Stimulated activated CD4-positive, alpha-beta T cell treated with anti-CD3 and anti-CD28 coated beads, Interleukin-15, amount 100 ng/mL, for 1 hour (primary cell): Measurements from ENCODE around the gene VEZF1.

Experiments used
- DNase-seq, 2 donors: peaks; one replicate each; pipeline ENCODE4 v3.0.0-alpha.2; 2020; ENCODE audit warnings: low read depth in 1 of 2, low spot score in 1 of 2

The VEZF1 gene, protein sequence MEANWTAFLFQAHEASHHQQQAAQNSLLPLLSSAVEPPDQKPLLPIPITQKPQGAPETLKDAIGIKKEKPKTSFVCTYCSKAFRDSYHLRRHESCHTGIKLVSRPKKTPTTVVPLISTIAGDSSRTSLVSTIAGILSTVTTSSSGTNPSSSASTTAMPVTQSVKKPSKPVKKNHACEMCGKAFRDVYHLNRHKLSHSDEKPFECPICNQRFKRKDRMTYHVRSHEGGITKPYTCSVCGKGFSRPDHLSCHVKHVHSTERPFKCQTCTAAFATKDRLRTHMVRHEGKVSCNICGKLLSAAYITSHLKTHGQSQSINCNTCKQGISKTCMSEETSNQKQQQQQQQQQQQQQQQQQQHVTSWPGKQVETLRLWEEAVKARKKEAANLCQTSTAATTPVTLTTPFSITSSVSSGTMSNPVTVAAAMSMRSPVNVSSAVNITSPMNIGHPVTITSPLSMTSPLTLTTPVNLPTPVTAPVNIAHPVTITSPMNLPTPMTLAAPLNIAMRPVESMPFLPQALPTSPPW

DNA sequence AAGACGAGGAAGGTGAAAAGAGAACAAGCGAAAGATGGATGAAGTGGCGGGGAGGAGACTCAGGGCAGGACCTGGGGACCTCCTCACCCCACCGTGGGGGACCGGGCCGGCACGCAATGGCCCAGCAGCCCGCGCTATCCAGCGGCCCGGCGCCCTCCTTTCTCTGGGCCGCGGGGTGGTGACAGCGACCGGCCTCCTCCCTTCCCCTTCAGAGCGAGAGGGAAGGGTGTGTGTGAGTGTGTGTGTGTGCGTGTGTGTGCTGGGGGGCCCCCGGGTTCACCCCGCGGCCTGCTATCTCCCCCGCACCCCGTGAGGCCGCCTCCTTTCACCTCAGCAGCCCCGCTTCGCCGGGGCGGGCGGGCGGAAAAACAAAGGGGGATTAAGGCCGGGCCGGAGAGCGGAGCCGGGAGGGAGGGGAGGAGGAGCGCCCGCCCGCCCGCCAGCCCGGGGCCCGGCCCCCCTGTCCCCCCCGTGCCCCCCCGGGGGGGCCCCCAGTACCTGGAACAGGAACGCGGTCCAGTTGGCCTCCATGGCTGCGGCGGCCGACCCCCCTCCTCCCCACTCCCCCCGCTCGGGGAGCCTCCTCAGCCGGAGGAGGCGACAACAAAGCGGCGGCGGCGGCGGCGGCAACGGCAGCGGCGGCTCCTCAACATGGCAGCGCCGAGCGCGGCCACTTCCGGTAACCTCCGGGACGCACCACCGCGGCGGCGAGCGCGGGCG, at the start of gene VEZF1:
Gene VEZF1 (minus strand): TSS at position 674 of the 720 bp plus-strand sequence. CDS start 143 bp downstream, at position 531.
- DNase-seq, result peak; percentile 63 to 70

DNA sequence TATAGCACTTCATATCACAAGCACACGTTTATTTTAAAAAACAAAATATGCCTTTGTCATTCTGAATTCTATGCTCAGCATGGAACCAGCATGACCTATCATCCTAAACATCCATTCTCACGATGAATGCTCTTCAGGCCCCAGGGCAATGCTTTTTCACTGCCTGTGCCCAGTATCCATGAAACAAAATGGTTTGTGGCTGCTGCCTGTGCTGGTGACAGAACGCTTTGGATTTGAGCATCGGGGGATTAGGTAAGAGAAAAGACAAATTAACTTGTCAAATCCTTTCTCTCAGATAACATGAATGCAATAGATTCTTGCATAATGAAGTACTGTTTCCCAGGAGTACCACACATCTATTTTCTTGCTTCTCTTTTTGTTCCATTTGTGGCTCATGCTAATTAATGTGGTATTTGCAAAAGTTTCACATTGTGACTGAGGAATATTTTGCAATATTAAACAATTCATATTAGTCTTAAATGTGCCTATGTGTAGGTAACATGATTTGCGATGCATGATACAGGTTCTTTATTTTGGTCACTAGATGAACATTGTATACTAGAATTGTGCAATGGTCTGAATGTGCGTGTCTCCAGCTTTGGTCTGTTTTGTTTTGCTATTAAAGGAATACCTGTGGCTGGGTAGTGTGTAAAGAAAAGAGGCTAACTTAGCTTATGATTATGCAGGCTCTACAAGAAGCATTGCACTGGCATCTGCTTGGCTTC, 44.8 kb upstream of the VEZF1 start:
- DNase-seq, result no peak

DNA sequence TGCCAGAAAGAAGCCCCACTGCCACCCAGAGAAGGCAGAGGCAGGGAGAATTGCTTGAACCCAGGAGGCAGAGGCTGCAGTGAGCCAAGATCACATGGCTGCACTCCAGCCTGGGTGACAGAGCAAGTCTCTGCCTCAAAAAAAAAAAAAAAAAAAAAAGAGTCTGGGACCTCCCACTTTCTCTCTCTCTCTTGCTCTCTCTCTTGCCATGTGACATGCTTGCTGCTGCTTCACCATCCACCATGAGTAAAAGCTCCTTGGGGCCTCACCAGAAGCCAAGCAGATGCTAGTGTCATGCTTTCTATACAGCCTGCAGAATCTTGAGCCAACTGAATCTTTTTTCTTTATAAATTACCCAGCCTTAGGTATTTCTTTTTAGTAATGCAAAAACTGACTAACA, 40.5 kb upstream of the VEZF1 start:
- no peak for DNase-seq

- DNase-seq, result no peak
These were observed 32.3 kb upstream of the VEZF1 start for GRCh38 chr17:58020401-58020800.

- no peak for DNase-seq
These were observed 31.5 kb upstream of the VEZF1 start for GRCh38 chr17:58019521-58019920.

- no peak for DNase-seq
These were observed 31.0 kb upstream of the VEZF1 start for GRCh38 chr17:58019039-58019438.

DNA sequence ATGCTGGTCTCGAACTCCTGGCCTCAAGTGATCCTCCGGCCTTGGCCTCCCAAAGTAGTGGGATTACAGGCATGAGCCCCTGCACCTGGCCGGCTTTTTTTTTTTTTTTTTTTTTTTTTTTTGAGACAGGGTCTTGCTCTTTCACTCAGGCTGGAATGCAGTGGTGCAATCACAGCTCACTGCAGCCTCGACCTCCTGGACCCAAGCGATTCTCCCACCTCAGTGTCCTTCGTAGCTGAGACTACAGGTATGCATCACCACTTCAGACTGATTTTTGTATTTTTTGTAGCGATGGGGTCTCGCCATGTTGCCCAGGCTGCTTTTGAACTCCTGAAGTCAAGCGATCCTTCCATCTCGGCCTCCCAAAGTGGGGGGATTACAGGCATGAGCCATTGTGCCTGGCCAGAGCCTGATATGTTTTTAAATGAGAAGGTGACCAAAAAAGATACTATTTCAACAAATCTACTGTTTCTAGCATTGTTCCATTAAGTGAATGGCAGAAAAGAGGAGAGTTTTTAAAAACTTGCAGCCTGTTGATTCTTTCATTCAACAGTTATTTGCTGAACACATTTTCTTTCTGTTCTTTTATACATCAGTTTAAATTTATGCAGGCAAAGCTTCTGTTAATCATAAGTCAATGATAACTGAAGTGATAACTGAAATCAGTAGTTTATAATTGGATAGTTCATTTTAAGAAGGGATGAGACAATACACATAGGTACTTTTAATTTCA, 22.2 kb upstream of the VEZF1 start:
- no peak for DNase-seq

- DNase-seq, result no peak
These were observed 20.0 kb upstream of the VEZF1 start for GRCh38 chr17:58007781-58008706.

DNA sequence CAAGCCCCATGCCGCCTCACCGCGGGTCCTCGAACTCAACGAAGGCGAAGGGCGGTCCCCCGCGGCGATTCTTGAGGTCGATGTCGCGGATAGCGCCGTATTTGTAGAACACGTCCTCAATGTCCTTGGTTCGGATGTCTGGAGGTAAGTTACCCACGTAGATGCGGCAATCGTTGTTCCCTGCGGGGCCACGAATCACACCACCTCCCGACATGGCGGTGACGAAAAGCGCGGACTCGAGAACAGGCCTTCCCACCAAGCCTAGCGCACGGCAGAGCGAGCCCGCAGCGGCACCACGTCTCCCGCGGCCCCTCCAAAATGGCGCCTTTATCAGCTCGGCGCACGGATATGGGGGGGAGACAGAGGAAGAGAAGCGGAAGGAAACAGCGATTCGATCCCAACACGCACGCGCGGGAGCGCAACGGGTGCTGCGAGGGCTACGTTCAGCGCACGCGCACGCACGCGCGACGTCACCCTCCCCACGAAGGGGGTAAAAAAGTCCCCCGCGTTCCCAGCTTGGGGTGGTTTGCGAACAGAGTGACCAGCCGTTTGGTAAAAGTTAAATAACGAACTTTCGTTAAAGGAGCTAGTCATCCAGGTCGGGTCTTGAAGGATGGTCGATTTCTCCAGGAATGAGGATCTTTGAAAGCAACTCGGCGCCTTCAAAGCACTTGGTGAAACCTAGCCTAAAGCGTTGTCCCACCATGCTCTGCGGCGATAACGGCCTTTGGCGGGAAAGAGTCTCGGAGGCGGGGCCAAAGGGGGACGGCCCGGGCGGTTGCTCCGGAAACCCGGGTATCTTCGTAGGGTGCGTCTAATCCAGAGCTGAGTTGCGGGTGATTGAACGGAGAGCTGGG, 19.1 kb upstream of the VEZF1 start, which contains the start of gene SRSF1:
Gene SRSF1 (minus strand): TSS at position 323 of the 857 bp plus-strand sequence. CDS start 109 bp downstream, at position 214.
- peak; percentile 95 for DNase-seq

DNA sequence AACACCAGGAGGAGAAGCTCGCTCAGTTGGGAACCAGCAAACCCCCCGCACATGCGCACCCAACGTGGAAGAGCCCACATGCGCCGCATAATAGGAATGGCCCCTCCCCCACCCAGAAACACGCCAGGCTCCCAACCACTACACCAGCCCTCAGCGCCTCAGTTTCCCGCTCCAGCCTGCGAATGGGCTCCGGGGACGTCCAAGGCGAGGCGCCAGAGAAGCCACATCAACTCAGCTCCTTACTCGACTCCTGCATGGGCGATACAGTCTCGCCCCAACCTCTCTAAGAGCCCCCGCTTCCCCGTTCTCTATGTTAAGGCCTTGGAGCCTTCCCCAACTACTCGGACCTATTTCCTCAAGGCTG, 18.5 kb upstream of the VEZF1 start:
- peak; percentile 38 to 55 for DNase-seq

GRCh38 chr17:58005728-58006559, 17.9 kb upstream of the VEZF1 start:
- no peak for DNase-seq

DNA sequence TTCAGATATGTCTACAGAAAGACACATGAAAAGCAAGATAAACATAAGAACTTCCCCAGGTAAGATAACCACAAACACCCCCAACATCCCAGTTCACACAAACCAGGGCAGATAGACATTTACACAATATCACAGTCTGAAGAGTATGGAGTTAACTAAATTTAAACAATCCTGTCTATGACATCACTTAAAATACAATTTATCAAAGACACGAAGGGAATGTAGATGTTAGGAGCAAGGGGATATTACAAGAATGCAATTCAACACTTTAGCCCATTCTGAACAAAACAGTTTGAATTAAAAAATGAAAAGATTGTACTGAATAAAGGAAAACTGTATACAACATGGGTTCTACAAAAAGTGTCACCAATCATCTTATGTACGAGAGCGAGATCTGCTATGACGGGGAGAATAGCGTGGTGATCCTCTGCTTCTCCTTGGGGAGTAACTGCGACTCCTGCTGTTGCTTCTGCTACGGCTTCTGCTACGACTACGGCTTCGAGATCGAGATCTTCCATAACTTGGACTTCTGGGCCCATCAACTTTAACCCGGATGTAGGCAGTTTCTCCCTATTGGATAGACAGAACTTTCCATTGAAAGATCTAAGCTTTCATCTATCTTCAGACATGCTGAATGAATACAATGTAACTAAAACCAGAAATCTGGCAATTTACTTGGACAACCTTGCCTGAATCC, 17.1 kb upstream of the VEZF1 start:
- no peak for DNase-seq

DNA sequence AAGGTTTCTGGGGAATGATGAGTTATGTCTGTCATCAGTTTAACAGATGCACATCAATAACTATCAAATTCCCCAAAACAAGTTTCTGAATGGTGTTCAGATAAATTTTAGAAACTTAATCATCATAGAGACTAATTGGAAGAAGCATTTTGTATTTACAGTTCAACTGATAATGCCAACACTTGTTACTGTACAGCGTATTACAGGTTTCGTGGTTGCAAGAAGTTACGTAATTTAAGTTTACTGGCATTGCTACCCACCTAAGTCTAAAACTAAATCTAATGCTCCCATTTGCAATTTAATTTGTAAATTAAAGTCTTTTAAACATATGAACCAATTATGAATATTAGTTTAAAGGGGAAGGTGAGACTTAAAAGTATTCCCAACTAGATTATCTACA, 16.0 kb upstream of the VEZF1 start:
- no peak for DNase-seq

DNA sequence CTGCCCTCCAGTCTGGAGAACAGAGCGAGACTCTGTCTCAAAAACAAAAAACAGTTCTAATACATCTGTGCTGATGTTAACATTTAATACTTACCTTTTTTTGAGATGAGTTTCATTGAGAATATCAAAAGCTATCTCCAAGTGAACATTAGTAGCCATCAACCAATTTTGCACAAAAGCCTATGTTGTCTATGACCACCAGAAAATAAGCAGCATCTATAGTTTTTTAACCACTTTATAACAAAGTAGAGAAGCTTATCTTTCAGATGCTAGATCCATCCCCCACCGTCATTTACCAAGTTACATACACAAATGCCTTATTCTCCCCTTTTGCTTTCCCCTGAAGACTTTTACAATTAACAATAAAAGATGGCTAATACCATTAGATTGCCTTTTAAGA, 14.9 kb upstream of the VEZF1 start:
- no peak for DNase-seq

DNA sequence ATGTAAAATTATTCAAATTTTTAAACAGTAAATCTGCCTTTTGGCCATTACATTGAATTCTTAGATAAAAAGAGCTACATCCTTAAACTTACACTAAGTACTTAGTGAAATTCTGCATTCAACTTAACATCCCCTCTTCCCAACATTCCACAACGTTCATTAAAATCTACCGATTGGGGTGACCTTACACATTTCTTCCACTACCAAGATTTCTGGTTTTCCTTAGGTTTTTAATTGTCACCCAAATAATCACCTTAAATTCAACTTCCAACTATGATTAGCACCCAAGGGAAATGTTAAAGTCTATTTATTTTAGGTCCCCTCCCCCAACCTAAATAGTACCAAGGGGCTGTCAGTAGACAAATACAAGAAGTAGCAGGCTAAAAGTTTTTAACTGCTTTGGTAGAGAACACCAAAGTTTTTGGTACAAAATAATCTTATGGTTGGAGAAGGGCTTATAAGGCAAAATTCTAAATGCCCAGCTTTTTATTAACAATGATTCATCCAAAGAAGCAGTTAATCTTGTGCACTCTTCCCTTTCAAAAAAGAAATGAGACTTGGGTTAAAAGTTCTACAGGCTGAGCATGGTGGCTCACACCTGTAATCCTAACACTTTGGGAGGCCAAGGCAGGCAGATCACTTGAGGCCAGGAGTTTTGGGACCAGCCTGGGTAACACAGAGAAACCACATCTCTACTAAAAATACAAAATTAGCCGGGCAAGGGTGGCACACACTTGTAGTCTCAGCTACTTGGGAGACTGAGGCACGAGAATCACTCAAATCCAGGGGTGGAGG, 14.3 kb upstream of the VEZF1 start:
- DNase-seq, result no peak

DNA sequence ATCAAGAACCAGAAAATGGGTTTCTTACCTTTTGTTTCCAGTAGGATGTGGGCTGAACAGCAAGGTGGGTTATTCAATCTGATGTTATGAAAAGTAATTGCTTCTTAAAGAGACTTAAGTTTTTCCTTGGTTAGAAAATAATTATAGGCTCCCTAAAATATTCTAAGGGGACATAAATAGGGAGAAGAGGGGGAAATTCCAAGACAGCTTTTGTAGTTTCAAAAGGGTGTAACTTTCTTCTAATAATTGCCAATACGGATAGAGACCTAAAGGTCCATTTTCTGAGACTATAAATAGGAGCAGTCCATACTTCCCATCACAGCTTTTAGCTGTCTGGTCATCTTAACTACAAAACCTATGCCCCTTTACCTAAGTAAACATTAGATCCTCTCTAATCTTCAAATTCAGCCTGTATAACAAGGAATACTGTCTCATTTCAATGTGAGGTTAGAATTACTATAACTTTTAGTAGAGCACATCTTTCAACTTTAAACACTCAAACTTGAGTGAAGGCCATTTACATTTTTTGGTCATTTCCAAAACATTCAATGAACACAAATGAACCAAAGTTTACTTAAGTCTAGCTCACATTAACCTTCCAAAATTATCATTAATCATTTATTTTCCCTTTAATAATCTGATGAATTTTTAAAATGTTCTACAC, 13.5 kb upstream of the VEZF1 start:
- DNase-seq, result no peak
